HEK293 (cell line): ENCODE data around the gene ZNF484.
"Not testable (repeated sequence)": the region's sequence is repeated elsewhere in the genome, so short reads cannot be mapped to it uniquely, and the experiment has no call there.

ENCODE experiments used
- YY1 ChIP-seq: fragments of 450-650 bp; formaldehyde crosslinking; IDR thresholded peaks from 2 replicates; pipeline ENCODE4 v1.5.1; 2018; ENCODE audit warnings: missing biosample characterization, missing genetic modification characterization
- ZNF114 ChIP-seq: fragments of 450-650 bp; formaldehyde crosslinking; IDR thresholded peaks from 2 replicates; pipeline ENCODE4 v1.5.0; 2017; ENCODE audit warnings: missing biosample characterization, missing genetic modification characterization
- ZNF174 ChIP-seq: fragments of 450-650 bp; formaldehyde crosslinking; IDR thresholded peaks from 2 replicates; pipeline ENCODE4 v1.5.0; 2017; ENCODE audit warnings: missing biosample characterization, mild to moderate bottlenecking, missing genetic modification characterization
- ZNF274 ChIP-seq, 2 experiments: fragments of 200-500 bp in 1 of 2; fragments of 450-650 bp in 1 of 2; sonication (Bioruptor generic) in 1 of 2; formaldehyde crosslinking in 1 of 2; IDR thresholded peaks; 2 replicates each; pipeline versions ENCODE4 v1.5.1 to v1.6.1; 2014 to 2016; ENCODE audit warnings: borderline replicate concordance in 1 of 2, inconsistent platforms in 1 of 2, low read length in 1 of 2, missing biosample characterization in 1 of 2, missing genetic modification characterization in 1 of 2
- ZNF560 ChIP-seq: fragments of 450-650 bp; formaldehyde crosslinking; IDR thresholded peaks from 2 replicates; pipeline ENCODE4 v1.5.1; 2017; ENCODE audit warnings: missing biosample characterization, missing genetic modification characterization, borderline replicate concordance
- ZNF792 ChIP-seq: fragments of 450-650 bp; formaldehyde crosslinking; IDR thresholded peaks from 2 replicates; pipeline ENCODE4 v1.5.1; 2016; ENCODE audit warnings: missing biosample characterization, missing genetic modification characterization
- TF ChIP-seq, protein P1 (sequence below): fragments of 450-650 bp; formaldehyde crosslinking; IDR thresholded peaks from 2 replicates; pipeline ENCODE4 v1.5.1; 2016; ENCODE audit warnings: missing biosample characterization, missing genetic modification characterization
- TF ChIP-seq, protein P2 (sequence below): fragments of 450-650 bp; formaldehyde crosslinking; IDR thresholded peaks from 2 replicates; pipeline ENCODE4 v1.5.1; 2016; ENCODE audit warnings: missing biosample characterization, missing genetic modification characterization
- TF ChIP-seq, protein P3 (sequence below): fragments of 450-650 bp; formaldehyde crosslinking; IDR thresholded peaks from 2 replicates; pipeline ENCODE4 v1.5.1; 2016; ENCODE audit warnings: missing biosample characterization, missing genetic modification characterization
- TF ChIP-seq, protein P4 (sequence below): fragments of 450-650 bp; formaldehyde crosslinking; IDR thresholded peaks from 2 replicates; pipeline ENCODE4 v1.5.1; 2016; ENCODE audit warnings: missing biosample characterization, missing genetic modification characterization, low read depth

DNA sequence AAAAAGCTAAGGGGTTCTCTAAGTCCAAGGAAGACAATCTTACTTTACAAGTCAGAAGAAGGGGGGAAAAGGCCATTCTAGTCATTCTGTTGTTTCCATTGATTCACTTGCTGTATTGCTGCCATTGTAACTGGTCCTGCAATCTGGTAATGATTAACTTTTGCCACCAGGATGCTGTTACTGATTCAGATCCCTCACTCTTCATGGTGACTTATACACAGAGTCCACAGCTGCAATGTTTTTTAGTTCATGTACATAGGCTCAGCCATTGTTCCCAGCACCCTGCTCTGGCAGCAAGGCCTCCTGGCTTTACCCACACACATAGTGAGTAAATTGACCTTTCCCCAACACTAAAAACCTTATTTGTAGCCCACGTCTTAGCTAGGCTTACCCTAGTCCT, 57.9 kb downstream of the ZNF484 start:
- TF ChIP-seq, protein P1, sequence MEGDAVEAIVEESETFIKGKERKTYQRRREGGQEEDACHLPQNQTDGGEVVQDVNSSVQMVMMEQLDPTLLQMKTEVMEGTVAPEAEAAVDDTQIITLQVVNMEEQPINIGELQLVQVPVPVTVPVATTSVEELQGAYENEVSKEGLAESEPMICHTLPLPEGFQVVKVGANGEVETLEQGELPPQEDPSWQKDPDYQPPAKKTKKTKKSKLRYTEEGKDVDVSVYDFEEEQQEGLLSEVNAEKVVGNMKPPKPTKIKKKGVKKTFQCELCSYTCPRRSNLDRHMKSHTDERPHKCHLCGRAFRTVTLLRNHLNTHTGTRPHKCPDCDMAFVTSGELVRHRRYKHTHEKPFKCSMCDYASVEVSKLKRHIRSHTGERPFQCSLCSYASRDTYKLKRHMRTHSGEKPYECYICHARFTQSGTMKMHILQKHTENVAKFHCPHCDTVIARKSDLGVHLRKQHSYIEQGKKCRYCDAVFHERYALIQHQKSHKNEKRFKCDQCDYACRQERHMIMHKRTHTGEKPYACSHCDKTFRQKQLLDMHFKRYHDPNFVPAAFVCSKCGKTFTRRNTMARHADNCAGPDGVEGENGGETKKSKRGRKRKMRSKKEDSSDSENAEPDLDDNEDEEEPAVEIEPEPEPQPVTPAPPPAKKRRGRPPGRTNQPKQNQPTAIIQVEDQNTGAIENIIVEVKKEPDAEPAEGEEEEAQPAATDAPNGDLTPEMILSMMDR (tag by site-specific recombination) = not testable (repeated sequence)
- TF ChIP-seq ZNF114 (tag by site-specific recombination); YY1 (tag by site-specific recombination); ZNF560 (tag by site-specific recombination); ZNF174 (tag by site-specific recombination); ZNF792 (tag by site-specific recombination); ZNF274 (IDR thresholded peaks at IDR 0.05; ENCODE audit: low read length); ZNF274 (tag by site-specific recombination; IDR thresholded peaks at IDR 0.05; ENCODE audit: borderline replicate concordance): not testable (repeated sequence)
- TF ChIP-seq, protein P2, sequence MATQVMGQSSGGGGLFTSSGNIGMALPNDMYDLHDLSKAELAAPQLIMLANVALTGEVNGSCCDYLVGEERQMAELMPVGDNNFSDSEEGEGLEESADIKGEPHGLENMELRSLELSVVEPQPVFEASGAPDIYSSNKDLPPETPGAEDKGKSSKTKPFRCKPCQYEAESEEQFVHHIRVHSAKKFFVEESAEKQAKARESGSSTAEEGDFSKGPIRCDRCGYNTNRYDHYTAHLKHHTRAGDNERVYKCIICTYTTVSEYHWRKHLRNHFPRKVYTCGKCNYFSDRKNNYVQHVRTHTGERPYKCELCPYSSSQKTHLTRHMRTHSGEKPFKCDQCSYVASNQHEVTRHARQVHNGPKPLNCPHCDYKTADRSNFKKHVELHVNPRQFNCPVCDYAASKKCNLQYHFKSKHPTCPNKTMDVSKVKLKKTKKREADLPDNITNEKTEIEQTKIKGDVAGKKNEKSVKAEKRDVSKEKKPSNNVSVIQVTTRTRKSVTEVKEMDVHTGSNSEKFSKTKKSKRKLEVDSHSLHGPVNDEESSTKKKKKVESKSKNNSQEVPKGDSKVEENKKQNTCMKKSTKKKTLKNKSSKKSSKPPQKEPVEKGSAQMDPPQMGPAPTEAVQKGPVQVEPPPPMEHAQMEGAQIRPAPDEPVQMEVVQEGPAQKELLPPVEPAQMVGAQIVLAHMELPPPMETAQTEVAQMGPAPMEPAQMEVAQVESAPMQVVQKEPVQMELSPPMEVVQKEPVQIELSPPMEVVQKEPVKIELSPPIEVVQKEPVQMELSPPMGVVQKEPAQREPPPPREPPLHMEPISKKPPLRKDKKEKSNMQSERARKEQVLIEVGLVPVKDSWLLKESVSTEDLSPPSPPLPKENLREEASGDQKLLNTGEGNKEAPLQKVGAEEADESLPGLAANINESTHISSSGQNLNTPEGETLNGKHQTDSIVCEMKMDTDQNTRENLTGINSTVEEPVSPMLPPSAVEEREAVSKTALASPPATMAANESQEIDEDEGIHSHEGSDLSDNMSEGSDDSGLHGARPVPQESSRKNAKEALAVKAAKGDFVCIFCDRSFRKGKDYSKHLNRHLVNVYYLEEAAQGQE (tag by site-specific recombination) = not testable (repeated sequence)
- TF ChIP-seq, protein P3, sequence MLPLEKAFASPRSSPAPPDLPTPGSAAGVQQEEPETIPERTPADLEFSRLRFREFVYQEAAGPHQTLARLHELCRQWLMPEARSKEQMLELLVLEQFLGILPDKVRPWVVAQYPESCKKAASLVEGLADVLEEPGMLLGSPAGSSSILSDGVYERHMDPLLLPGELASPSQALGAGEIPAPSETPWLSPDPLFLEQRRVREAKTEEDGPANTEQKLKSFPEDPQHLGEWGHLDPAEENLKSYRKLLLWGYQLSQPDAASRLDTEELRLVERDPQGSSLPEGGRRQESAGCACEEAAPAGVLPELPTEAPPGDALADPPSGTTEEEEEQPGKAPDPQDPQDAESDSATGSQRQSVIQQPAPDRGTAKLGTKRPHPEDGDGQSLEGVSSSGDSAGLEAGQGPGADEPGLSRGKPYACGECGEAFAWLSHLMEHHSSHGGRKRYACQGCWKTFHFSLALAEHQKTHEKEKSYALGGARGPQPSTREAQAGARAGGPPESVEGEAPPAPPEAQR = not testable (repeated sequence)
- TF ChIP-seq, protein P4, sequence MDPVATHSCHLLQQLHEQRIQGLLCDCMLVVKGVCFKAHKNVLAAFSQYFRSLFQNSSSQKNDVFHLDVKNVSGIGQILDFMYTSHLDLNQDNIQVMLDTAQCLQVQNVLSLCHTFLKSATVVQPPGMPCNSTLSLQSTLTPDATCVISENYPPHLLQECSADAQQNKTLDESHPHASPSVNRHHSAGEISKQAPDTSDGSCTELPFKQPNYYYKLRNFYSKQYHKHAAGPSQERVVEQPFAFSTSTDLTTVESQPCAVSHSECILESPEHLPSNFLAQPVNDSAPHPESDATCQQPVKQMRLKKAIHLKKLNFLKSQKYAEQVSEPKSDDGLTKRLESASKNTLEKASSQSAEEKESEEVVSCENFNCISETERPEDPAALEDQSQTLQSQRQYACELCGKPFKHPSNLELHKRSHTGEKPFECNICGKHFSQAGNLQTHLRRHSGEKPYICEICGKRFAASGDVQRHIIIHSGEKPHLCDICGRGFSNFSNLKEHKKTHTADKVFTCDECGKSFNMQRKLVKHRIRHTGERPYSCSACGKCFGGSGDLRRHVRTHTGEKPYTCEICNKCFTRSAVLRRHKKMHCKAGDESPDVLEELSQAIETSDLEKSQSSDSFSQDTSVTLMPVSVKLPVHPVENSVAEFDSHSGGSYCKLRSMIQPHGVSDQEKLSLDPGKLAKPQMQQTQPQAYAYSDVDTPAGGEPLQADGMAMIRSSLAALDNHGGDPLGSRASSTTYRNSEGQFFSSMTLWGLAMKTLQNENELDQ (tag by site-specific recombination) = not testable (repeated sequence)
